ENCODE data around the gene CCDC85C. TPM values are rescaled to one million over a fixed set of nuclear protein-coding genes. Genes with fewer than 3 reads are reported as not detected.

Gene CCDC85C
- total RNA-seq, 2 experiments from 2014 or later: 5.8 to 7.5 TPM

GRCh38 chr14:99520571-99521081 is 83.4 kb downstream of the CCDC85C start:
- Histone ChIP-seq H3K27me3 (ENCODE audit: control insufficient read depth in 1 of 2, insufficient read depth in 2 of 2, low read length in 2 of 2) (no peaks in the 10 kb centered on the region), H3K4me3 (ENCODE audit: low read length) (no peak overlapping the region), H3K36me3 (ENCODE audit: insufficient read depth, low read length) (no peaks in the 10 kb centered on the region), H3K27ac (ENCODE audit: low read depth in 1 of 2, low read length in 2 of 2) (no peak overlapping the region), H3K9me3 (ENCODE audit: control insufficient read depth in 1 of 2, insufficient read depth in 1 of 2, low read length in 2 of 2) (no peaks in the 10 kb centered on the region), H3K4me1 (ENCODE audit: insufficient read depth, low read length) (peaks cover 22% of the 10 kb centered on the region)
- no peak for ATAC-seq (ENCODE audit: poor library complexity)
- POLR2A ChIA-PET: no interaction called here
- H3K4me1 Mint-ChIP-seq (ENCODE audit: low read depth): peaks cover 16% of the 10 kb centered on the region
- peak in 1 of 14 experiments; percentile 0 for DNase-seq
- CTCF ChIA-PET: no interaction called here
- H3K9me3 Mint-ChIP-seq: no peaks in the 10 kb centered on the region
- H3K36me3 Mint-ChIP-seq (ENCODE audit: low read depth): no peaks in the 10 kb centered on the region
- TF ChIP-seq CTCF (IDR thresholded peaks at IDR 0.05): no peak
- intact Hi-C loops (cut with DNase I, micrococcal nuclease): no loop called here
- no peak overlapping the region for H3K4me3 Mint-ChIP-seq
- no peak overlapping the region for H3K27ac Mint-ChIP-seq
- no peaks in the 10 kb centered on the region for H3K27me3 Mint-ChIP-seq

GRCh38 chr14:99519931-99520421 is 84.0 kb downstream of the CCDC85C start:
- Mint-ChIP-seq H3K4me3 (no peak overlapping the region), H3K36me3 (ENCODE audit: low read depth) (no peaks in the 10 kb centered on the region), H3K9me3 (no peaks in the 10 kb centered on the region), H3K4me1 (ENCODE audit: low read depth) (peaks cover 9% of the 10 kb centered on the region), H3K27me3 (no peaks in the 10 kb centered on the region), H3K27ac (no peak overlapping the region)
- Histone ChIP-seq H3K27me3 (ENCODE audit: control insufficient read depth in 1 of 2, insufficient read depth in 2 of 2, low read length in 2 of 2) (no peaks in the 10 kb centered on the region), H3K4me3 (ENCODE audit: low read length) (no peak overlapping the region), H3K36me3 (ENCODE audit: insufficient read depth, low read length) (peaks cover 3% of the 10 kb centered on the region), H3K9me3 (ENCODE audit: control insufficient read depth in 1 of 2, insufficient read depth in 1 of 2, low read length in 2 of 2) (no peaks in the 10 kb centered on the region), H3K27ac (ENCODE audit: low read depth in 1 of 2, low read length in 2 of 2) (no peak overlapping the region), H3K4me1 (ENCODE audit: insufficient read depth, low read length) (peaks cover 16% of the 10 kb centered on the region)
- ATAC-seq (ENCODE audit: poor library complexity) (no peak), DNase-seq (peak in 1 of 14 experiments; percentile 1)
- ChIA-PET CTCF (no interaction called here), POLR2A (no interaction called here)
- intact Hi-C loops (cut with DNase I, micrococcal nuclease): loop anchor here in 1 of 2 experiments (5.0 kb wide), 3 partner anchors 167 to 427 kb away; partner anchors contain the start of gene EML1
- TF ChIP-seq CTCF (IDR thresholded peaks at IDR 0.05): no peak

GRCh38 chr14:99519347-99519881 is 84.6 kb downstream of the CCDC85C start:
- POLR2A ChIA-PET: no interaction called here
- Histone ChIP-seq H3K4me1 (ENCODE audit: insufficient read depth, low read length) (peaks cover 10% of the 10 kb centered on the region), H3K9me3 (ENCODE audit: control insufficient read depth in 1 of 2, insufficient read depth in 1 of 2, low read length in 2 of 2) (no peaks in the 10 kb centered on the region), H3K27ac (ENCODE audit: low read depth in 1 of 2, low read length in 2 of 2) (no peak overlapping the region), H3K27me3 (ENCODE audit: control insufficient read depth in 1 of 2, insufficient read depth in 2 of 2, low read length in 2 of 2) (no peaks in the 10 kb centered on the region), H3K36me3 (ENCODE audit: insufficient read depth, low read length) (peaks cover 5% of the 10 kb centered on the region), H3K4me3 (ENCODE audit: low read length) (no peak overlapping the region)
- Mint-ChIP-seq H3K4me3 (no peak overlapping the region), H3K36me3 (ENCODE audit: low read depth) (no peaks in the 10 kb centered on the region), H3K27ac (no peak overlapping the region), H3K9me3 (no peaks in the 10 kb centered on the region), H3K4me1 (ENCODE audit: low read depth) (peaks cover 4% of the 10 kb centered on the region), H3K27me3 (no peaks in the 10 kb centered on the region)
- CTCF ChIA-PET: no interaction called here
- no peak for TF ChIP-seq CTCF (IDR thresholded peaks at IDR 0.05)
- ATAC-seq (ENCODE audit: poor library complexity) (no peak), DNase-seq (peak in 1 of 14 experiments; percentile 0)
- intact Hi-C loops (cut with DNase I, micrococcal nuclease): loop anchor here in 1 of 2 experiments (5.0 kb wide), 3 partner anchors 168 to 428 kb away; partner anchors contain the start of gene EML1
